Nucleus accumbens (tissue), 56 donors: ENCODE results near the gene ZBP1.

ENCODE experiments used
- DNase-seq, 56 donors: peaks; one replicate each; lab custom pipeline; 2025; lab: John Stamatoyannopoulos, UW

Gene ZBP1

DNA sequence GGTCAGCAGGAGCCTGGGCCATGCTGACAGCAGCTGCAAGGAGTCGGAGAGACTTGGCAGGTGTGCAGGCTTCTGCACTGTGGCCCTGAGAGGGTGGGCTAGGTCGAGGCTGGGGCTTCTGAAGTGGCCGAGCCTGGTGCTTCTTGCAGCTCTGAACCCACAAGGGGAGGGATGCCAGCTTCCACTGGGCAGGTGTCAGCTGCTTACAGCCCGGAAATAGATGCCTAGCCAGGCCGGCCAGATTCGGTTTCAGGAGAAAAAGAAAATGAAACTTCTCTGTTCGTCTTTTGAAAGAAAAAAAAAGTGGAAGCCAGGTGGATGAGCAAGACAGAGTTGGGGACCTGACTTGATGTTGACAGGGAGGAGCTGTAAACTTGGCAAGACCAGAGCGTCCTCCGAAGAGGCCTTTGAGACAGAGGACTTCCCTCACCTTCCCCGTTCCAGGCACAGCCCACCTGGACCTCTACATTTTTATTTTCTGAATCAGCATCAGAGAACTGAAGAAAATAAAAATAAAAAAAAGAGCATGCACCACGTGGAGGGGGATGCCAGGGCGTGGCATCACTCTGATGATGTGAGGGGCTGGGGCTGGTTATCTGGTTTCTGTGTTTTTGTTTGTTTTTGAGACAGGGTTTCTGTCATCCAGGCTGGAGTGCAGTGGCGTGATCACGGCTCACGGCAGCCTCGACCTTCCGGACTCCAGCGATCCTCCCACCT lies at the start of gene ZBP1:
ZBP1 (minus strand) TSS at position 153 of the 717 bp plus-strand sequence; CDS start at position 22, 131 bp downstream.
- DNase-seq = no peak

GRCh38 chr20:57669632-57670031 lies 49.4 kb upstream of the ZBP1 start:
- no peak for DNase-seq

DNA sequence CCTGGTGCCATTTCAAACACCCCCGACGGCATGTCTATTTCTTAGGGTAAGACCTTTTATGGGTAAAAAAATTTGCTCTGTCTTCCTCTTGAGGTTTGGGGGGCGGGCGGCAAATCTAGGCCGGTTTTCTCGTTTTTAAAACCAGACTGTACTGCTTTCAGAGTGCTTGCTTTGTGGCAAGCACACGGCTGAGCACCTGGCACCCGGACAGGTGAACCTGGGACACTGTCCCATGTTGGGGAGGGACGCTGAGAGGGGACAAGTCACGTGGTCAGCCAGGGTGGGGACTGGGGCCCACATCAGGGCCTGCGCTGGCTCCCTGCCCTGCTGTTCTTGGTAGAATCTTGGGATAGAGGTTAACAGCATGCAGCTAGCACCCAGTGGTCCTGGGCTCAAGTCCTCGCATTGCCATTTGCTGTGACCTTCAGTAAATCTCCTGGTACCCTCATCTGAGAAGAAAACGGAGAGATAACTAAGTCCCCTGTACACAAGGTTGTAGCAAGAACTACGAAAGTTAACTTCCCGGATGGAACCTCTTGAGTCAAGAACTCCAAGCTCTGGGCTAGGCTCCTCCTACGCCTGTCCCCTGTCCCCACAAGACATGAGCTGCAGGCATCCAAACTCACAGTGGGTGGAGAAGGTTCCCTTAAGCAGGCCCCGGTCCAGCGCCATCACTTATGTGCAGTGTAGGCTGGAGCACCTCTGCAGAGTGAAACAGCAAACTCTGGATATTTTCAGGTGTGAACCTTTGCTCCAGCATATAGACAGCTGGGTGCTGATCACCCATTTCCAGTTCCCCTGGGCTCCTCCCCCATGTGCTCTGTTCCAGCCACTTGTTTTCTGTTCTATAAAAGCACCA lies 47.9 kb upstream of the ZBP1 start:
- no peak for DNase-seq

DNA sequence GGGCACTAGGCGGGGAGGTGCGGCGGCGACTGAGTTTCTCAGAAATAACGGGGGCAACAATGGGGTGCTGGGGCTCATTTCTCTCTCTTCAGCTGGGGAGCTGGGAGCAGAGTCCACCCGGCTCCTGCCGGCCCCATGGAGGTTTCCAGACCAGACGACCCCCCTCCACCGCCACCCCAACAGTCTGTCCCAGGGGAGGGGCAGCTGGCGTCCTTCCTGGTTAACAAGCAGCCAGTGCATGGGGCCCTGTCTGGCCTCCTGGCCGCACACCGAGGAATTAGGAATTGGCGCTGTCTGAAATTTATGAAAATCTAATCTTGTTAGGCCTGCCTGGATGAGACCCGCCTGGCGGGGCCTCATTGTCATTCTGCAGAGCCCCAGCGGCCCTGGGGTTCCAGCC lies 47.2 kb upstream of the ZBP1 start:
- DNase-seq = no peak

DNA sequence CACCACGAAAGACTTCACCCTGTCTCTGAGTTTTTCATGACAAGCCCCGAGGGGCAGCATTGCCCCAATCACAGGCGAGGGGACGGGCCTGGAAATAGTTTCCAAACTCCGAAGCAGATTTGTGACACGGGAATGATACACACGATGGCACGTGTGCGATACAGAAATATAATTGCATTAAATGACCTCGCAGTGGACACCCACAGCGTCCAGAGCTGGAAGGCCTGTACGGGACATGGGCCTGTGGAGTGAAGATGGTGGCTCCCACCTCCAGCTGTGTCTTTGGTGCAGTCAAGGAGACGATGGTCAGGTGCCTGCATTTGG lies 46.6 kb upstream of the ZBP1 start:
- DNase-seq = no peak

- no peak for DNase-seq
Measured at GRCh38 chr20:57666106-57666833, 46.0 kb upstream of the ZBP1 start.

DNA sequence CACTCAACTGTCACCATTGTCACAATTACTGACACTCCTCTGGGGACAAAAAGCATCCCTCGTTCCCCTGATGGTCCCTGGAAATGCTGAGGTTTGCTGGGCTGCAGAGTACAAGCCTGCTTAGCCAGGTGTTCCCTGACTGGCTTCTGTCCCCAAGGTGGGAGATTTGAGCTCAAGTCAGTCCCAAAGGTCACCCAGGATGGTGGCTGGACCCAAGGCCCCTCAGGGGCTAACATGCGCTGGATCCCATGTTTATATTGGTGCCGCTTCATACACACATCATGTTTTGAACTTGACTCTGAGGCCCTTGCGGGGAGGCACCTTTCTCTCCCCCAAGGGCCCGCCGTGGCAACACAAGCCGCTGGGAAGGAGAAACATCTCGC lies 45.4 kb upstream of the ZBP1 start:
- DNase-seq = no peak

- DNase-seq = no peak
Measured at GRCh38 chr20:57664924-57665588, 44.8 kb upstream of the ZBP1 start.

DNA sequence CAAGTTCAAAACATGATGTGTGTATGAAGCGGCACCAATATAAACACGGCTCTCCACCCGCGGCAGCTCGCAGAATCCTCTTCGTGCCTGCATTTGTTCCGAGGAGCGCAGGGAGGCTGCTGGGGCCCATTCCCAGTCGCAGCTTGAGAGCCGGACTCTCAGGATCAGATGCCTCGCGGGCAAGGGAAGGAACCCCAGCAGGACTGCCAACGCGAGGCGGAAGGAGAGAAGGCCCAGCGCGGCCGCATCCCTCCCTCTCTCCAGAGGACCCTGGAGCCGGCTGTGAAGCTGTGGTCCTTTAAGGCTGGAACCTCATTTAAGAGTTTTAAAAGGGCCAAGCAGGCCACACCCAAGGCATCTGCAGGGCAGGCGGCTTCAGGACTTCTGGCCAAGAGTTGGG lies 44.2 kb upstream of the ZBP1 start:
- no peak for DNase-seq

DNA sequence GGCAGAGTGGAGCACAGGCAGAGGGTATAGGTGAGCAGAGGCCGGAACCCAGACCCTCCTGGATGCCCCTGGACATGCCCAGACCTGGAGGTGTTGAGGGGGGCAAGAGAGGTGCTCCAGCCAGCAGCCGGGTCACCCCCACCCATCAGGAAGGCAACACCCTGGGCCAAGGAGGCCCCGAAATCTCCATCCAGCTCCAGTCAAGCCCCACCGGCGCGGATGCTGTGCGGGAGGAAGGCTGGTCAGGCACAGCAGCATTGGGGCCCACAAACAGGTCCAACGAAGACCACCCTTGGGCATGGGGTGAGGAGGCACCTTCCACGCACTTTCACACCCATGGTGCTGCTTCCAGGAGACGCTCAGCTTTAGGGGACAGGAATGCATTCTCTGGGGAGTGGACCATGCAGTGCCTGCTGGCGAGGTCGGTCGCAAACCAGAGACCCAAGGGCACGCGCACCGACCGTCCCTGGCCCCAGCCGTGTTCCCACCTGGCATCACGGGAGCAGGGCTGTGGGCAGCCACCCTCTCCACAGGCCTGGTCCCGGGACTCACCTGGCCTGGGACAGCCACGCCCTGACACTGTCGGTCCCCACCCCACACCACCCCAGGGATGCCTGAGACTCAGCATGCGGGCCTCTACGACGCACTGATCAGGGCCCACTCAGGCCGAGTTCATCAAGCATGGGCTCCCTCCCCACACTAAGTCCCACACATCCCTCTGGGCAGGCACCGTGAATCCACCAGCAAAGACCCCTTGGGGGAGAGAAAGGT lies 43.6 kb upstream of the ZBP1 start:
- no peak for DNase-seq

- DNase-seq = no peak
Measured at GRCh38 chr20:57663241-57663640, 43.0 kb upstream of the ZBP1 start.

DNA sequence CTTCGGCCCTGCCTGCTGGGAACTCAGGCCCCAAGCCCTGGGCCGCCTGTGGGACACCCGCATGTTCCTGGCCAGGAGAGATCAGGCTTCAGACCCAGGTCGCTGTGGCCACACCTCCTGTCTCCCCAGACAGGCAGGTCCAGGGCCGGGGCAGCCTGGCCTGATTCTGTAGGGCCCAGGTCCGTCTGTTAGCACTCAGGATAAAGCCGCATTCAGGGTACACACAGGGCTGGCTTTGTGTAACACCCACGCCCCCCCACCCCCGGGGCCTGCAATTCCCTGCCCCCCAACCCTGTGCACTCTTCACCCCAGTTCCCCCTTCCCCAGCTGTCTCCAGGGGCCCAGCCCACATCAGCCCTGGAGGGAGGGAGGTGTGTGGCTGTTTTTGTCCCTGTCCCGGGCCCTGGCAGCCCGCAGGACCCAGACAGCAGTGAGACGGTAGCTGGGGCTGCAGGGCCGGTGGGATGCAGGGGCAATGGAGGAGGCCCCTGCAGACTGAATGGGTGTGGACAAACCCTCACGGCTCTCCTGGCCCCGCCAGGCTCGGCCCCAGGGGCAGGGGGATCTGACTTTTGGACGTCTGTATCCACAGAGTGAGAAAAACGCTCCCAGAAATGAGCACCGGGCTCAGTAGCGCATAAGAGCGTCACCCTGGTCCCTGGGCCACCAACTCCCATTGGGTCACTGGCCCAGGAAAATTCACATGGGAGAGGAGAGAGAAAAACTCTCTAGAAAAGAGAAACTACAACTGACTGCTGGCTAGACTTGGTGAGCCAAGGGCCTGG lies 42.4 kb upstream of the ZBP1 start:
- DNase-seq = no peak

DNA sequence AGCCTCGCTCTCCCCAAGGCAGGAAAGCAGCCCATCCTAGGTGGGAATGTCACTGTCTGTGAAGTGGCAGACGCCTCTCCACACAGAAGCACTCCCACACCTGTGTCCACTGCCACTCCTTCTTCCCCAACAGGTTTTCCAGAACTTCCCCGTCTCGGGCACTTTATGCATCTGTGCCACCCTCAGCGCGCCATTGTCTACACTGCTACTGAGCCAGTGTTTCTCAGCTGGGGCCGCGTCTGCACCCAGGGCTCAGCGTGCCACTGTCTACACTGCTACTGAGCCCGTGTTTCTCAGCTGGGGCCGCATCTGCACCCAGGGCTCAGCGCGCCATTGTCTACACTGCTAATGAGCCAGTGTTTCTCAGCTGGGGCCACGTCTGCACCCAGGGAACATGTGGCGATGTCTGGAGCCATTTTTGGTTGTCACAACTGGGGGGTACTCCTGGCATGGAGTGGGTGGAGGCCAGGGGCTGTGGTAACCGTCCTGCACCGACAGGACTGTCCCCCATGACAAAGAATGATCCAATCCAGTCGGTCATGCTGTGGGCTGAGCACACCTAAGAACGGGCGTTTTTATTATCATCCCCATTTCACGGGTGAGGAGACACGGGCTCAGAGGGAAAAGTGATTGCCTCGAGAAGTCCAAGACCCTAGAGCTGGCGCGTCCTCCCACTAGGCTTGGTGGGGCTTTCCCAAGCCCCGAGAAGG lies 41.7 kb upstream of the ZBP1 start:
- DNase-seq = no peak

DNA sequence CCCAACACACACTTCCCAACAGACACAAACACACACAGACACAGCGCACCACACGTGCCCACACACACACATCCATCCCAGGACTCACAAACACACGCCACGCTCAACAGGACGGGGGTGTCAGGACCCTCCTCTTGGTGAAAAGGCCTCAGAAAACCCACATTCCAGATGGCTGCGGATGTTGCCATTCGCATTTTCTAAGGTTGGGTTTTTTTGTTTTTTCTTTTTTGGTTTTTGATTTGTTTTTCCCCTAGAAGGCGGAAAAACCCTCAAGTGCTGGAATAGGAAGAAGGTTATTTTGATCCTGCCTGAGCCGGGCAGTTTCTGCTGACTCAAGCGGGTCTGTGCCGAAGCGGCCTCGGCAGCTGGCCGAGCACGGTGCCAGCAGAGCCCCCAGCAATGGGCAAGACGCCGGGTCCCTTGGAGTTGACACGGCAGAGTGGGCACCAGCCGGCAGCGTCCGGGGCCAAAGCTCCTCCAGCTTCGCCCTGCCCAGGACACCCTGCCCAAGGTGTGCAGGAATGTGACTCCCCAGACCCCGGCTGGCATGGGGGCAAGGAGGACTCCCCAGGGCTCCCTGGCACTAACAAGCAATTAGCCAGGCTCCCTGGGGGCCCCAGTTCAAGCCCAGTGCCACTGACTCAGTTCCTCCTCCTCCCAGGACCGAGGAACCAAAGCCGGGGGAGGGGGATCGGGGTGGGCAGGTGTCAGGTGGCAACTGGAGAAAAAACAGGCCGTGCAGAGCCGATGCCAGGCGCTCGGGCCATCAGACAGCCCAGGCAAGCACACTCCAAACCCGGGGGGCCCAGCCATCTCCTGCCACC lies 40.9 kb upstream of the ZBP1 start:
- peak in 2 of 56 donors; percentile 31 to 40 for DNase-seq

DNA sequence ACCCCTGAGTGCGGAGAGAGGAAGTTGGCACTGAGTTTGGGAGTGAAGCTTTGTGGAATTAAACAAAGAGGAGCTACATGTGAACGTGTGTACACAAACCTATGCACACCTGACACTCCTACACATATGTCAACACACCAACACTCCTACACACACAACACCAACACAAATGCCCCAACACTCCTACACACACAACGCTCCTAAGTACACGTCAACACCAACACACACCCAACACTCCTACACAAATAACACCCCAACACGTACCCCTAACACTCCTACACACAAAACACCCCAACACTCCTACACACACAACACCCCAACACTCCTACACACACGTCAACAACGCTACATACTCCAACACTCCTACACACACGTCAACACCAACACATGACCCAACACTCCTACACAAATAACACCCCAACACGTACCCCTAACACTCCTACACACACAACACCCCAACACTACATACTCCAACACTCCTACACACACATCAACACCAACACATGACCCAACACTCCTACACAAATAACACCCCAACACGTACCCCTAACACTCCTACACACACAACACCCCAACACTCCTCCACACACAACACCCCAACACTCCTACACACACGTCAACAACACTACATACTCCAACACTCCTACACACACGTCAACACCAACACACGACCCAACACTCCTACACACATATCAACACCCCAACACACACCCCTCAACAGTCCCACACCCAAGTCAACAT lies 40.1 kb upstream of the ZBP1 start:
- no peak for DNase-seq

DNA sequence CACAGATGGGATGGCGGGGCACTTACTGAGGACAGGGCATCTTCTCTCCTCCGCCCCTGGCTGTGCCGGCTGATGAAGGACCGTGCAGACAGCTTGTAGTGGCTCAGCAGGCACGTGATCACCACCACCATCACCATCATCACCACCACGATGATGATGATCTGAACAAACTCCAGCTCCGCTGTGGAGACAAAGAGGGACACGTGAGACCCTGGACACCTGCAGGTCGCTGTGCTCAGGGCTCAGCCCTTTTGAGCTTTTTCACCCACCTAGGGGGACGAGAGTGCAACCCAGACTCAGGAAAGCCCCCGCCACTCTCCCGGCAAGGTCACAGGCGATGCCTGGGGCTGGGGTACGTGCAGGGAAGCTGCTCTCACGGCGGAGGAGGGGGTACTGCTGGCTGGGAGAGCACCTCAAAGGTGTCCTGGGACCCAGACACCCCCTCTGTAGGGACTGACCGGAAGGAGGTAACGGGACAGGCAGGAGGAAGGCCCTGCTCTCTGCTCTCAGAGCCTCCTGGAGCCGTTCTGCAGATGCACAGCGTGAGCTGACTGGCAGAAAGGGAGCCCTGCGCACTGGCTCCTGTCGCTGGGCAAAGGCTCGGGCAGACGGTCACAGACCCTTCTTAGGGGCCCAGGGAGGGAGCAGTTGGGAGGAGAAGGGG lies 39.4 kb upstream of the ZBP1 start:
- no peak for DNase-seq
